K562 (cell line): ENCODE results near the gene RITA1. TPM values are rescaled to one million over a fixed set of nuclear protein-coding genes. Genes with fewer than 3 reads are reported as not detected.

Source experiments
- ATAC-seq: fragments of 200-7000 bp; cut with Tn5 transposase; 3 replicates; pipeline ENCODE4 v1.9.1; 2020; ENCODE audit warnings: moderate library complexity
- BruUV-seq: library from RNA; stranded (reverse); fragments of 400-500 nt; replicated peaks from 2 replicates; lab custom pipeline; 2021; lab: Mats Ljungman, UMichigan
- CTCF ChIA-PET: fragments of 300-600 bp; formaldehyde crosslinking; extraction: SDS; loops from one replicate; lab custom pipeline; 2021; ENCODE audit warnings: low intra/inter-chr PET ratio; lab: Yijun Ruan, JAX
- POLR2A ChIA-PET: fragments of 300-600, 350-650 bp; sonication (Branson Sonifier 250); formaldehyde crosslinking; extraction: SDS; loops from one replicate; lab custom pipeline; 2021; ENCODE audit warnings: antibody characterized with exemption, inconsistent platforms; lab: Yijun Ruan, JAX
- DNase-seq, 4 experiments: peaks; one replicate each; pipeline versions ENCODE4 v3.0.0 to v3.0.0-alpha.2; 2011 to 2018; ENCODE audit warnings: low spot score in 3 of 4, mixed read lengths in 3 of 4; ENCODE audit errors: extremely low read depth in 1 of 4
- FAIRE-seq: peaks from 2 replicates; lab custom pipeline; 2011; peaks lifted over from hg19 to GRCh38; lab: Jason Lieb, UNC
- H2AFZ ChIP-seq: 2 replicates; pipeline ENCODE4 v1.6.0; 2011; ENCODE audit warnings: low read depth, low read length, control low read depth, inconsistent platforms
- H3K27ac ChIP-seq: fragments of 200-600 bp; 3 replicates; pipeline ENCODE4 v1.8.0; 2011; ENCODE audit warnings: low read depth, mild to moderate bottlenecking, control low read depth, inconsistent platforms, low read length, moderate library complexity, mixed read lengths; ENCODE audit errors: extremely low read depth
- H3K27me3 ChIP-seq, 2 experiments: fragments of 300-600 bp in 1 of 2; 2 replicates in 1 of 2; 3 replicates in 1 of 2; pipeline versions ENCODE4 v1.6.0 to v1.8.0; 2011; ENCODE audit warnings: inconsistent platforms in 2 of 2, low read length in 2 of 2, mild to moderate bottlenecking in 1 of 2, mixed read lengths in 1 of 2, moderate library complexity in 1 of 2; ENCODE audit not compliant: control insufficient read depth in 2 of 2, insufficient read depth in 2 of 2
- H3K36me3 ChIP-seq: fragments of 300-600 bp; 3 replicates; pipeline ENCODE4 v1.8.0; 2011; ENCODE audit warnings: mild to moderate bottlenecking, low read length, inconsistent platforms; ENCODE audit not compliant: control insufficient read depth, insufficient read depth
- H3K4me1 ChIP-seq, 2 experiments: fragments of 200-600 bp in 1 of 2; replicated peaks in 1 of 2; 2 replicates in 1 of 2; 3 replicates in 1 of 2; pipeline versions ENCODE4 v1.5.1 to v1.8.0; 2011; ENCODE audit warnings: inconsistent platforms in 2 of 2, low read length in 2 of 2, mild to moderate bottlenecking in 1 of 2, mixed read lengths in 1 of 2, moderate library complexity in 1 of 2; ENCODE audit not compliant: control insufficient read depth in 2 of 2, insufficient read depth in 2 of 2
- H3K4me2 ChIP-seq: 2 replicates; pipeline ENCODE4 v1.6.1; 2011; ENCODE audit warnings: low read length, control low read depth, inconsistent platforms, mixed read lengths; ENCODE audit not compliant: insufficient read depth
- H3K4me3 ChIP-seq: fragments of 200-600 bp; sonication (generic), shearing (Covaris generic); 2 replicates; pipeline ENCODE4 v1.5.1; 2016; ENCODE audit warnings: control low read depth, inconsistent platforms
- H3K79me2 ChIP-seq: fragments of 200-600 bp; 3 replicates; pipeline ENCODE4 v1.8.0; 2011; ENCODE audit warnings: low read length, inconsistent platforms; ENCODE audit not compliant: control insufficient read depth, insufficient read depth
- H3K9ac ChIP-seq, 2 experiments: 2 replicates each; pipeline versions ENCODE4 v1.6.0 to v1.6.1; 2011; ENCODE audit warnings: low read depth in 2 of 2, low read length in 2 of 2, control low read depth in 1 of 2, inconsistent platforms in 1 of 2, mild to moderate bottlenecking in 1 of 2, mixed read lengths in 1 of 2; ENCODE audit not compliant: insufficient read depth in 1 of 2
- H3K9me1 ChIP-seq: one replicate; pipeline ENCODE4 v1.6.0; 2011; ENCODE audit warnings: inconsistent platforms, mild to moderate bottlenecking, low read length, moderate library complexity; ENCODE audit not compliant: control insufficient read depth, insufficient read depth
- H3K9me3 ChIP-seq: replicated peaks from 2 replicates; pipeline ENCODE4 v1.5.1; 2011; ENCODE audit warnings: low read depth, low read length, inconsistent platforms; ENCODE audit not compliant: control insufficient read depth, insufficient read depth
- H4K20me1 ChIP-seq: replicated peaks from 2 replicates; pipeline ENCODE4 v1.6.1; 2011; ENCODE audit warnings: low read length, inconsistent platforms, mixed read lengths; ENCODE audit not compliant: control insufficient read depth, insufficient read depth
- BCOR ChIP-seq: fragments of 450-650 bp; IDR thresholded peaks from 2 replicates; pipeline ENCODE4 v1.6.1; 2016
- CBX1 ChIP-seq: sonication (generic); IDR thresholded peaks from 2 replicates; pipeline ENCODE4 v1.6.1; 2016; ENCODE audit warnings: antibody characterized with exemption, low read depth, mild to moderate bottlenecking
- GATA2 ChIP-seq: sonication (generic); formaldehyde crosslinking; IDR thresholded peaks from 2 replicates; pipeline ENCODE4 v1.4.0; 2020; ENCODE audit warnings: mild to moderate bottlenecking, missing genetic modification reagents
- IRF1 ChIP-seq: sonication (generic); formaldehyde crosslinking; IDR thresholded peaks from 2 replicates; pipeline ENCODE4 v1.8.0; 2022; ENCODE audit warnings: missing genetic modification reagents, mild to moderate bottlenecking, borderline replicate concordance
- KDM1A ChIP-seq, 2 experiments: fragments of 450-650 bp; IDR thresholded peaks; 2 replicates each; pipeline ENCODE4 v1.6.1; 2016; ENCODE audit warnings: mild to moderate bottlenecking in 2 of 2
- LARP7 ChIP-seq: fragments of 450-650 bp; IDR thresholded peaks from 2 replicates; pipeline ENCODE4 v1.6.1; 2016
- RAD51 ChIP-seq: fragments of 450-650 bp; IDR thresholded peaks from 2 replicates; pipeline ENCODE4 v1.7.1; 2016; ENCODE audit warnings: low read depth, mild to moderate bottlenecking, borderline replicate concordance
- RCOR1 ChIP-seq, 2 experiments: IDR thresholded peaks; 2 replicates each; pipeline ENCODE4 v1.6.1; 2012; ENCODE audit warnings: low read depth in 2 of 2, low read length in 2 of 2, borderline replicate concordance in 1 of 2, improper control_type of control experiment in 1 of 2
- TFAP4 ChIP-seq: sonication (generic); formaldehyde crosslinking; IDR thresholded peaks from 2 replicates; pipeline ENCODE4 v1.8.0; 2022; ENCODE audit warnings: missing genetic modification reagents, mild to moderate bottlenecking, moderate library complexity, borderline replicate concordance
- USF1 ChIP-seq: sonication (generic); formaldehyde crosslinking; IDR thresholded peaks from 2 replicates; pipeline ENCODE4 v1.9.0; 2022; ENCODE audit warnings: mild to moderate bottlenecking, missing genetic modification reagents
- VEZF1 ChIP-seq: fragments of 200-800 bp; sonication (Bioruptor generic); IDR thresholded peaks from 2 replicates; pipeline ENCODE4 v1.6.1; 2017; ENCODE audit warnings: missing genetic modification characterization, missing compliant biosample characterization
- ZBTB11 ChIP-seq, 3 experiments: fragments of 200-800 bp in 1 of 3; fragments of 250-450 bp in 1 of 3; fragments of 450-650 bp in 1 of 3; sonication (Bioruptor Pico) in 1 of 3; sonication (Bioruptor generic) in 1 of 3; formaldehyde crosslinking in 1 of 3; IDR thresholded peaks; 2 replicates each; pipeline versions ENCODE4 v1.6.1 to v1.8.0; 2016 to 2022; ENCODE audit warnings: mild to moderate bottlenecking in 2 of 3, missing genetic modification characterization in 2 of 3, missing compliant biosample characterization in 1 of 3, moderate library complexity in 1 of 3
- ZNF282 ChIP-seq: sonication (generic); formaldehyde crosslinking; IDR thresholded peaks from 2 replicates; pipeline ENCODE4 v1.8.1; 2023; ENCODE audit warnings: missing genetic modification reagents
- WGBS: fragments of 100-300 bp; shearing (Covaris generic); methylation state at CpG from one replicate; pipeline ENCODE4 v1.1.6; 2016; ENCODE audit warnings: low coverage, mixed read lengths; ENCODE audit not compliant: insufficient coverage; ENCODE audit errors: missing lambda C conversion rate; 5-methylcytosine and 5-hydroxymethylcytosine counted together
- in situ Hi-C: fragments of 300-500 bp; cut with MboI; formaldehyde crosslinking; loops from 4 replicates; pipeline ENCODE4 v1.15.0; 2018; ENCODE audit warnings: inconsistent platforms, mixed read lengths
- intact Hi-C: fragments of 100-400 bp; cut with micrococcal nuclease; formaldehyde crosslinking; loops from 2 replicates; pipeline ENCODE4 v1.14.2; 2022
- polyA plus RNA-seq, 8 experiments: library from polyadenylated mRNA; depleted of rRNA in 4 of 8; stranded (reverse) in 5 of 8; unstranded in 3 of 8; fragments of >200 nt; fragmentation: Nextera tagmentation in 2 of 8; fragmentation: Illumina TruSeq in 1 of 8; extraction: Ambion mirVana in 2 of 8; extraction: Trizol in 1 of 8; gene quantifications; 2 replicates each; pipeline versions ENCODE4 v1.2.1 to v1.2.3, GENCODE V29; 2011 to 2014; ENCODE audit warnings: inconsistent platforms in 1 of 8, missing spikeins in 1 of 8
- total RNA-seq, 7 experiments: library from RNA; depleted of rRNA in 6 of 7; stranded (reverse); fragments of >200 nt in 6 of 7; fragmentation: Illumina TruSeq in 2 of 7; extraction: Trizol in 2 of 7; gene quantifications; 2 replicates each; pipeline versions ENCODE4 v1.2.1 to v1.2.3, GENCODE V29; 2011 to 2021; ENCODE audit warnings: low replicate concordance in 1 of 7

The RITA1 gene
- total and polyA plus RNA-seq, 9 of the 15 experiments (the other 6 are each of a cell fraction or from before 2014, with no cell fraction given) = 2.8 to 40.4 (median 18.0) TPM

GRCh38 chr12:113184900-113185179 is 681 bp upstream of the RITA1 start (continued):
- TF ChIP-seq TFAP4 (CRISPR knock-in tag) (no peak), LARP7 (no peak)

- H3K27me3 ChIP-seq = no peaks in the 10 kb centered on the region
- BruUV-seq = no TSS peak
- ChIA-PET POLR2A (interaction anchor here (0.5 to 1.4 kb wide), 5 partner anchors 10 to 1003 kb away, joined by 3 to 4 read pairs (median 3); no protein-coding TSS in a partner anchor), CTCF (no interaction called here)
- H3K36me3 ChIP-seq = peaks cover 55% of the 10 kb centered on the region
- no peaks in the 10 kb centered on the region for H3K9me1 ChIP-seq
- in situ Hi-C loops (loop anchor here (25.0 kb wide), 1 partner anchor 226 kb away; the partner anchor contains the start of genes SDS and SDSL), intact Hi-C loops (no loop called here)
- peak overlapping the region; percentile 96 to 100 for H3K9ac ChIP-seq
- peak overlapping the region; percentile 97 for H2AFZ ChIP-seq
- H3K4me3 ChIP-seq = peak overlapping the region; percentile 91
- no peaks in the 10 kb centered on the region; the same call in 1 of the 2 replicates for H4K20me1 ChIP-seq
- H3K4me2 ChIP-seq = peak overlapping the region; percentile 84
- 2% methylated on average over 11 of the region's 11 CpGs for WGBS
- H3K27ac ChIP-seq = peak overlapping the region; percentile 97
- H3K79me2 ChIP-seq = peaks cover 70% of the 10 kb centered on the region
- DNase-seq = peak in 1 of 4 experiments; percentile 65
- FAIRE-seq = no peak
- no peaks in the 10 kb centered on the region for H3K9me3 ChIP-seq
- H3K4me1 ChIP-seq = peaks cover 33 to 38% of the 10 kb centered on the region in 2 experiments; a peak in 4 of 5 replicates
- peak; percentile 1; the same call in 2 of the 3 replicates for ATAC-seq
- peak; percentile 90 to 94 for TF ChIP-seq KDM1A (IDR thresholded peaks at IDR 0.05)
- no peak for TF ChIP-seq IRF1 (CRISPR knock-in tag)
- TF ChIP-seq USF1 = peak; percentile 40; the same call in 1 of the 2 replicates
- TF ChIP-seq RAD51 = 0 out of 2 replicates have a peak, but pooled peaks have one; percentile 26
- 0 out of 6 replicates have a peak, but pooled peaks of 1 of the 3 experiments have one; percentile 7 for TF ChIP-seq ZBTB11 (CRISPR knock-in tag; IDR thresholded peaks at IDR 0.05)
- peak; percentile 30; the same call in 1 of the 2 replicates for TF ChIP-seq GATA2 (CRISPR knock-in tag)
- TF ChIP-seq BCOR = peak; percentile 98
- TF ChIP-seq CBX1 = peak; percentile 87; the same call in 1 of the 2 replicates
- no peak for TF ChIP-seq VEZF1
- no peak for TF ChIP-seq ZNF282 (CRISPR knock-in tag)
- TF ChIP-seq RCOR1 (IDR thresholded peaks at IDR 0.05; ENCODE audit: borderline replicate concordance in 1 of 2, low read depth in 2 of 2, low read length in 2 of 2) = peak; percentile 62 to 88; a peak in 3 of 4 replicates
Measured at GRCh38 chr12:113186033-113186365, 478 bp downstream of the RITA1 start.
